NCI-H226 (cell line): ENCODE measurements around the gene LLCFC1.
"Not testable (repeated sequence)": the region's sequence is repeated elsewhere in the genome, so short reads cannot be mapped to it uniquely, and the experiment has no call there.

Experiments
- DNase-seq: peaks from one replicate; pipeline ENCODE4 v3.0.0-alpha.2; 2015

The LLCFC1 gene

DNA sequence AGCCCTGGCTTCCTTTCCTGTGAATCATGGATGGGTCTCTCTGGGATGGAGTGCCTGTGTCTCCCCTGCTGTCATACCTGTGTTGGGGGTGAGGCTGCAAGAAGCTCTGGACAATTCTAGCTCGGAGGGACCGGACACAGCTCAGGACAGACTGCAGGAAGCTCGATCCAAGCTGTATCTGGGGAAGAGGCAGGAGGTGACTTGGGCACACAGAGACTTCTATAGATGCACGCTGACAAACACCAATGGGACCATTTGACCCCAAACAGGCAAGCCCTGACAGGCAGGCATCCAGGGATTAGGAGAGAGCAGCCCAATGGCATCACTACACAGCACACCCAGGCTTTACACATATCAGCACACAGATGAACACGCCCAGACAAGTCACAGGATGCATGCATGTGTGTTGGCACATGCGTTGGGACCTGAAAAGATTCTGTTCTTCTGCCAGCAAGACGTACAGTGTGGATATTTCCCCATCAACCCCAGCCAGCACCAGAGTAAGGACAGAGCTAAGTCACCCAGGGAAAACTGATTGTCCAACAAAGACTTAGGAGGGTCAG is 4.5 kb downstream of the LLCFC1 start:
- no peak for DNase-seq

DNA sequence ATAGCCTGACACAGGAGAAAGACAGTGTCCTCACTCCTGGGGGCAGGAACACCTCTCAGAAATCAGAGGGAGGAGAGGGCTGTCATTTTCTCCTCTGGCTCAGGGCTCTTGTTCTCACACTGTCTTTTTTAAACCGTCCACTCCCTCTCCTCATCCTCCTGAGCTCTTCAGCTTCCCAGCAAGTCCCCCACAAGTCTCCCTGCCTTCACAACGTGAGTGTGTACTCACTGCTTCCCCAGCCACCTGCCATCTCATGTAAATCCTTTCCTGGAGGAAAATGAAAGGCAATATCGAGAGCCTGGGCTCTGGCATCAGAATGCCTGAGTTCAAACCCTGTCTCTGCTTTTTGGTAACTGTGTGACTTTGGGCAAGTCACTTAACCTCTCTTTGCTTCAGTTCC is 5.7 kb downstream of the LLCFC1 start:
- DNase-seq, result no peak

DNA sequence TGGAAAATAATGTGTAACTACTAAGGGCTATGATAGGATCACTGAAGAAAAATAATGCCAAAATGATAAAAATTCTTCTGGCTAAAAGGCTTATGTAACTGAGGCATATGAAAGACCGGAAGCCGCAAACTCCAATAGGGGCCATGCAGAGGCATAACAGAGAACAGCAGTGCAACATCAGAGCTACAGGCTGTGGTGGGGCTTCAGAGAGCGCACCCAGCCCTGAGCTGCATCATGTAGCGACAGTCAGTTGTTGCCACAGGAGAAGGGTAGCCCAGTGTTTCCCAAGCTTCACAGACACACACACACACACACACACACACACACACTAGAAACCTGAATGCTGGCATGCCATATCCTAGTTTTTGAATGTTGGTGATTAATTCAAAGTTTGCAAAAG is 9.3 kb downstream of the LLCFC1 start:
- no peak for DNase-seq

DNA sequence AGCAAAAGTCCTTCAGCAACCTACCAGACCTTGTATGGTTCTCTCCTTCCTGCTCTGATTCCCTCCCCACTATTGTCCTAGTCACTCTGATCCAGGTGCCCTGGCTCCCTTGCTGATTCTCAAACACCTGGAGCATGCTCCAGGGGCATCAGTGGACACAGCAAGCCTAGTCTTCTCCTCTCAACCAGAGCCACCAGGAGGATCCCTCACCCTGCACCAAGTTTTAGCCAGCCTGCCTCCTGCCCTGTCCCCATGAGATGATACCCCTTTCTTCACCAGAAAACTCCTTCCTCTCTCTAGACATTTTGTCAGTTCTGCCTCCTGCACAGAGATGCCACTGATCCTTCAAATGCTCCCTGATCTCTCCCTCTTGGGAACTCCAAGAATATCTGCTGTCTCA is 11.0 kb downstream of the LLCFC1 start:
- DNase-seq, result no peak

DNA sequence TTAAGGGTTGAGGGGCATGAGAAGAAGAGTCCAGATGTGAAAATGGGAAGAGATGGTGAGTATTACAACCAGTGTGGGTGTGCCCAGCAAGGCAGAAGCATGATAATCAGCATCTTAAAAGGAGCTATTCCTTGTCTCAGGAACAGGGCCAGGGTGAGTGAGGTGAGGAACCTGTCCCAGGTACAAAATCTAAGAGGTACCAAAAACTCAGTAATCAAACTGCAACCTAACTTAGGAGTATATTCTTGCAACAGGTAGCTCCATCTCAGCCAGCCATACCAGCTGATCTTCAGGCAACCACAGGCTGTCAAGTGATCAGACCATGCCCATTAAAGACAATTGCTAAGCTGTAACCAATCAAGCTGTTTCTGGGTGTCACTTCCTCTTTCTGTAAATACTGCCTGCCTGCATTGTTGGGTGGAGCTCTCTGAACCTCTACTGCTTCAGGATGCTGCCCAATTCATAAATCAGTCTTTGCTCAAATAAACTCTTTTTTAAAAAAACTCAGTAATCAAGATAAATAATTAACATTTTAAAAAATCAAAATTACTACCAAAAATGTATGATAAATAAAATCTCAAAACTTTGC is 15.5 kb downstream of the LLCFC1 start:
- DNase-seq, result no peak

DNA sequence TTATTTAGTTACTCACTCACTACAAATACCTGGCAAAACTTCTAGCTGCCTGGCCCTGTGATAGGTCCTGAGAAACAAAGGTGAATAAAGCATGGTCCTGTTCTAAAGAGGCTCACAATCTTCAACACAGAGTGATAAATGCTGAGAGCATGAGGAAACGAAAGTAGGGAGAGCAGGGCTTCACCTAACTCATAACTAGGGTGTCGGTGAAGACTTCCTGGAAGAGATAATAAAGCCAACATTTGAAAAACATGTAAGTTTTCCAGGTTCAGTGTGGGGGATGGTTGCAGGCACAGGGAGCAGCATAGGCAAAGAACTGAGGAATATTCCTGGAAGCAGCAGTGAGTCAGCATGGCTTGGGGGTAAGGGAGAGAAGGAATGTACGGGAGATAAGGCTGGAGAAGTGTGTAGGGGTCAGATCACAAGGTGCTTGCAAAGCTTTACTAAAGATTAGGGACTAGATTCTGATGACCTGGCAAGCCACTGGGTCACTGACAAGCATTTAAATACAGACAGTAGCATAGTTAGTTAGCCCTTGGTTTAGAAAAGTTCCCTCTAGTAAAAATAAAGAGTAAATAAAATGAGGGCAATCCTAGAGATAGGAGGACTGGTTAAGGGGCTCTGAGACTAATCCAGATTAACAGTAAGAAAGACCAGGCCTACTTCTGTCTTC is 17.8 kb downstream of the LLCFC1 start:
- DNase-seq, result peak; percentile 96

DNA sequence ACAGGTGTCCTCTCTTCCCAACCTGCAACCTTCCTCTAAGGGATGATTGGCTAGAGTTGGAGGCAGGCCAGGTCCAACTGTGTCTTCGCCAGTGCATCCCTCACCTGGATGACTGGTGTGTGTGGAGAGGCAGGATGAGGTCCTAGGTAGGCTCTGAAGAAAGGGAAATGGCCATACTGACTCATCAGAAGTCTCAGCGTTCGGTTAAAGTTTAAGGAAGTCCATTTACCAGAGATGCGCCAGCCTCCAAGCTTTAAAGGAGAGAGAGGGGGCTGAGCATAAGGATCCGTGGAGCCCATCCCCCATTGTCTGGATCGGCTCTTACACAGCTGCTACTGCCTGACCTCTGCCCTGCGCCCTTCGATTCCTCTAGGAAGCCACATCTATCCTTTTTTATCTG is 18.4 kb downstream of the LLCFC1 start:
- DNase-seq, result peak; percentile 5

DNA sequence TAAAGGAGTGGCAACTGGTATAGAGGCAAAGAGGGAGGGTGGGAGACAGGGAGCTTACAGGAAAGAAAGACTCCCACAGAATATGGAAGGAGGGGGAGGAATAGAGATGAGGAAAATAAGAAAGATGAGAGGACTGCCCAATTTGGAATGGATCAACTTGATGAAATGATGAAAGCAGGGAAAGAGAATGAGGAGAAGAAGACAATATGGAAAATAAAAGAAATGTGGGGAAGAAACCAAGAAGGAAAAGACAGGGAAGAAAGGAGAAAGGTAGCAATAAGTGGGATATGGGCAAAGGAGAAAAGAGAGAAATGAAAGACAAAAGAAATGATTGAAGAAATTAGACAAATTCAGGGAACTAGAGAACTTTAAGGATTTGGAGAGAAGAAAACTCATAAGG is 19.9 kb downstream of the LLCFC1 start:
- no peak for DNase-seq

DNA sequence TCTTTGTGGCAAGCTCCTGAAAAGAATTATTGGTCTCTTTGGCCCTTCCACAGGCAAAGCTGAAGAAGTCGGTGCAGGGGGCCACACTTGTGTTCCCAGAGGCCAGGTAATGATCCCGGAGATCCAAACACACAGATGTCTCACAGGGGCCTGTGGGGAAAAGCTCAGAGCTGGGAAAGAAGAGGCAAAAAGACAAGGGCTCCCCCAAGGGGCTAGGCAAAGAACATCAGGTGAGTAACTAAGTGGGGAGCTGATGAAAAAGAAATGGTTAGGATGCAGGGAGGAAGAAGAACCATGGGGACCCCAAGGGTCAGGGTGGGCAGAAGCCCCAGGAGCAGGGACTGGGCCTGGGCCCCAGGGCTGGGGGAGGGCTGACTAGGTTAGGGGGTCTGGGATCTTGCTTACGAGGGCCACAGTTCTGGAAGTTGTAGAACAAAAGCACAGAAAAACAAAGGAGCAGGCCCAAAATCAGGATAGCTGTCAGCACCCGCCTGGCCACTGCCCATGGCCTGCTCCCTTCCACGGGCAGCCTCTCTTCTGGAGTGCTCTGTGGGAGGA is 21.8 kb downstream of the LLCFC1 start:
- no peak for DNase-seq

DNA sequence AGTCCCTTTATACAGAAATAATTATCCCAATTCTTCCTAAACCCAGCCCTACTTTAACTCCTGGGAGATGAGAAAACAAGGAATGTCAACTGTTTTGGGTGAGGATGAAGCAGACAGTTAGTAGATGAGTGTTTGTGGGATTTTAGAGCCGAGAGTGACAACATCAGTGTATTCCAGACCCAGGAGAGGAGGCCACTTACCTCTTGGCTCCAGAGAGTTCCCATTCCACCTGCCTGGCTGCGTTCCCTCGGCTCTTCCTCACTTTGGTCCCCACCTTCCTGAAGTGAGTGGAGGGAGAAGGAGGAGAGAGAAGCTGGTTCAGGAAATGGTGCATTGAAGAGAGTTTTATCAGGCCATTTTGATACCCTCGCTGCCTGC is 22.3 kb downstream of the LLCFC1 start:
- no peak for DNase-seq

DNA sequence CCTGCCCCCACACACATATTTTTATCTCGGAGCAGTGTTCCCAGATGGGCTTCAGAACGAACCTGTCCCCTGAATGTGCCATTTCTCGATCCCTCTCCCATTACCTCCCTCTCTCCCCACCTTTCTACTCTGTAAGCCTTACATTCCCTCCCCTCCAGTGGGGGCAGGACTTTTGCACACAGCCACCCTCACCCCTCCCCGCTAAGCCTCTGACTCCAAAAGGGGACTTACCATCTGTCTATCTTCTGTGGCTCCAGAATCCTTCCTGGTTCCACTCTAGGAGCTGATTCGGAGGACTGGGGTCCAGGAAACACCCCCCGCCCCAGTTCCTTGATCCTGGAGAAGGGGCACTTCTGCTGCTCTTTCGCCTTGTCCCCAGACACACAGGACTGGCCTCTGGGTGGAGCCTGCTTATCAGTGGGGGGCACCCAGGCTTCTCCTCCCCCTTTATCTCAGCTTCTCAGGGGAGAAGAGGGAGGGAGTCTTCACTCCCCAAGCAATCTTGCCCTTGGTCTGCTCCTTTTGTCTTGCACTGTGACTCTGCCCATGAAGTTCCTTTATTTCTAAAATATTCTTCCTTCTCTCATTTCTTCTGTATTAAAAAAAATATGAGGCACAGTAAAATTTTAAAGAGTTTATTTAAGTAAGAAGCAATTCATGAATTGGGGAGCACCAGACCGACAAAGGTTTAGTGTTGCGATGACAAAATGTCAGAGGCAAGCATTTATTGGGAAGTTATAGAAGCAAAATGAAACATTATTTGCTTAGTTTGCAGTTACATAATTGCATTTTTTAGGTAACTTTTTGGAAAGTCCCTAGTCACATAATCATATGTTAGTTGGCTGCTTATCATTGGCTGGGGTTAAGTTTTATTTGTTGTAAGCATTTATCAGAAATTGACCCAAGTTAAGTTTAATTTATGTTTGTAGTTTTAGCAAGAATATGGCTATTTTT is 23.0 kb downstream of the LLCFC1 start, which contains the start of gene KEL:
Gene KEL (minus strand): TSS at position 391 of the 954 bp plus-strand sequence. CDS start 157 bp downstream, at position 234.
- no peak for DNase-seq

DNA sequence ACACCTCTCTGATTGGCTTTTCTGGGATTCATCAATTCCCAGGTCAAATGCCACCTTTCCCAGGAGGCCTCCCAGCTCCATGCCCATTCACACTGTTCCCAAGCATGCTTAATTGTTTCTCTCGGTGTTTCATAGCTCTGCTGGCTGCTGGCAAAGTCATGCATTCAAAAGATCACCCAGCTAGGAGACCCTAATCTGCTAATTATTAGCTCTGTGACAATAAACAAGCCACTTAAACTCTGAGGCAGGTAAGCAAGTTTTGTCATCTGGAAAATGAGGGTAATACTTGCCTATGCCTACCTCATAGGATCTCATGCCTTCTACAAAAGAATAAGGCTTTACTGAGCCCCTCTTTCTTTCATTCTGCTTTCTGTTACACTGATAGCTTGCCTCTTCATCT is 23.7 kb downstream of the LLCFC1 start:
- no peak for DNase-seq

DNA sequence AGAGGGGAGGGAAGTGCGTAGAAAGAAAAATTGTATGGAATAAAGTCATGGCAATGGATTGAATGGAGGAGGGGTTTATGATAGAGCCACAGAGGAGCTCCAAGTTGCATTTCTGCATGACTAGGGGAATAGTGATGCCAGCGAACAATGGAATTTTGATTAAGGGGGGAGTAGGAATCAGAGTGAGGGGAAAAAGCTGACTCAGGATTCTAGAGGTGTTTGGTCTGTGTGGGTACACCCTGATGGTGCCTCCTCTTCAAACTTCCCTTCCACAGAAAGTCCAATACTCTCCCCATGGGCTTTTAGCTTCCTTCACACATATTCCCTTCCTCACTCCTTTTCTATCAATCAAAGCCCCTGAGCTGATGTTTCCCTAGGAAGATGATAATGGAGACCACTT is 24.7 kb downstream of the LLCFC1 start:
- no peak for DNase-seq

DNA sequence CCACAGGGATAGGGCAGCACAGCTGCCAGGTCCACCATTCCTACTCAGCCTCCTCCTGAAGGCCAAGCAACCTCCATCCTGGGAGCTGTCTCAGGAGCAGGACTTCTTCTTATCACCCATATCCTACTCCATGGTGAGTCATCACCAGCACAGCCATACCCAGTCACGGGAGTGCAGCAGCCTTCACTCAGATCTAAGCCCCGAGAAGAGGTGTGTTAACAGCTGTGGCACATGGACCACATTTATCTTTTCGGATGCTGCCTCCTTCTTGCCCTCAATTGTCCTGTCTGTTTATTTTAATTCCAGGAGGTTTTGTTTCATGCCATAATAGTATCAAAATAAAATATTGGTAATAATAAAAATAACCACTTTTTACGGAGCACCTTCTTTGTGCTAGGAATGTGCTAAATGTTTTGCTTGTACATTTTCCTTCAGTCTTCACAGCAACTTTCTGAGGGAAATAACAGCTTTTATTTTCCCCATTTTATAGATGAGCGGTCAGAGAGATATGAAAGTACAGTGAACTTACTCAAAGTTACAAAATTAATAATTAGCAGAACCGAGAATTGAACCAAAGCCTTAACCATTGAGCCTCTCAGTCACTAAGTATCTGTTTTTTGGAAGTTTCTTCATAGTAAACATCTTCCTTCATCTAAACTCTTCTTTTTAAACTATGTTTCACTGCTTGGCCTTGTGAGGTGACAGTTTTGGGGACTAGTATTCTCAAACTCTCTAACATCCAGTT is 25.4 kb downstream of the LLCFC1 start:
- DNase-seq, result peak; percentile 37

DNA sequence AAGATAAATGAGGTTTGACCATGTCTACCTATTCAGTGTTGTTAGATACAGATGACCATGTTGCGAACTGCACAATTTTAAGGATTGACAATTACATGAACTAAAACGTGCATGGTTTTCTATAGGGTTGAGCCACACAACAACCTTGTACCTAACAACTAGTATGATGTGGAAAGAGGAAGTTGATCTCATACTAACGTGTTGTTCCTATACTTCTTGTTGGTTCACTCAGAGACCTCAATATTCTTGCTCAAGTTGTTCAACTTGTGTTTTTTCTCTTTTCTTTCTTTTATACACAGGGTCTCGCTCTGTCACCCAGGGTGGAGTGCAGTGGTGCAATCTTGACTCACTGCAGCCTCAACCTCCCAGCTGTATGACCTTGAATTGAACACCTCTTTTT is 28.9 kb downstream of the LLCFC1 start:
- DNase-seq, result no peak

DNA sequence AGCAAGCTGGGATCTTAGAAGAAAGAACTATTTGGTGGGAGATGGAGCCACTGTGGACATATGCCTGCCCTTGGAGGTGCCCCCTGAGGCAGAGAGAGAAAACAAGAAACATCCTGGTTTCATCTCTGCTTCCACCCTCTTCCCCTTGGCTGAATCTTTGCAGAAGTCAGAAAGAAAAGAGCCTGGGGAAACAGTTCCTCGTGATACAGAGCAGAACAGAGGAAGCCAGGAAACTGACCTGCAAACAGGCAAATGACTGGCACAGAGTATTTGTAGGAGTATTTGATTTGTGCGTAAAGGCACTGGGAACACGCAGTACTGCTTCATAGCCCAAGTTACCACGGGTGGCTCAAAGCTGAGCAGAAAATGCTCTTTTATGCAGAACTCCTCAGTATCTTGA is 29.9 kb downstream of the LLCFC1 start:
- no peak for DNase-seq

DNA sequence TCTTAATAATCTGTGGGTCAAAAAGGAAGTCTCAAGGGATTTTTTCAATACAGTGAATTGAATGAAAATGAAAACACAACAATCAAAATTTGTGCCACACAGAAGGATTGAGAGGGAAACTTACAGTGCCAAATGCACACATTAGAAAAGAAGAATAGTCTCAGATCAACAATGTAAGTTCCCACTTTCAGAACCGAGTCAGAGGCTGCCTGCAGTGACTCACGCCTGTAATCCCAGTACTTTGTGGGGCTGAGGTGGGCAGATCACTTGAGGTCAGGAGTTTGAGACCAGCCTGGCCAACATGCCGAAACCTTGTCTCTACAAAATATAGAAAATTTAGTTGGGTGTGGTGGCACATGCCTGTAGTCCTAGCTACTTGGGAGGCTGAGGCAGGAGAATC is 35.3 kb downstream of the LLCFC1 start:
- DNase-seq, result no peak

DNA sequence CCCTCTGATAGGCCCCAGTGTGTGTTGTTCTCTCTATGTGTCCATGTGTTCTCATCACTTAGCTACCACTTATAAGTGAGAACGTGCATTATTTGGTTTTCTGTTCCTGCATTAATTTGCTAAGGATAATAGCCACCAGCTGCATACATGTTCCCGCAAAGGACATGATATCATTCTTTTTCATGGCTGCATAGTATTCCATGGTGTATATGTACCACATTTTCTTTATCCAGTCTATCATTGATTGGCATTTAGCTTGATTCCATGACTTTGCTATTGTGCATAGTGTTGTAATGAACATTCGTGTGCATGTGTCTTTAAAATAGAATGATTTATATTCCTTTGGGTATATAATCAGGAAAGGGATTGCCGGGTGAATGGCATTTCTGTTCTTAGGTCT is 39.1 kb downstream of the LLCFC1 start:
- not testable (repeated sequence) for DNase-seq

DNA sequence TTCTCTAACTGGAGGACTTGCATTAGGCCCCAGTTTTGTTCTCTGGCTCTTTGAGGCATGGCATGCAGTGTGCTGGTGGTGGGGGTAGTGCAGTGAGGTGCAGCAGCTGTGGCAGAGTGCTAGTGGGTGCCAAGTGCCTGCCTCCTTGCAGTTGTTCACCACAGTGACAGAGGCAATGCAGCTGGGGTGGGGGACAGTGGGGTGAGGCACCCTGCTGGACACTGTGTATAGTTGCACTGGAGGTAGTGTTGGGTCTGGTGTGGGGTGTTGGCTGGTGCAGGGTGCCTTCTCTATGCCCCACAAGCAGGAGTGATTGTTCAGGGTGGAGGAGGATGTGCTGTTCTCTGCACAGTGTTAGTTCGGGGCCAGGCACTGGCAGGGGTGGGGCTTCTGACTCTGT is 44.5 kb downstream of the LLCFC1 start:
- DNase-seq, result no peak

DNA sequence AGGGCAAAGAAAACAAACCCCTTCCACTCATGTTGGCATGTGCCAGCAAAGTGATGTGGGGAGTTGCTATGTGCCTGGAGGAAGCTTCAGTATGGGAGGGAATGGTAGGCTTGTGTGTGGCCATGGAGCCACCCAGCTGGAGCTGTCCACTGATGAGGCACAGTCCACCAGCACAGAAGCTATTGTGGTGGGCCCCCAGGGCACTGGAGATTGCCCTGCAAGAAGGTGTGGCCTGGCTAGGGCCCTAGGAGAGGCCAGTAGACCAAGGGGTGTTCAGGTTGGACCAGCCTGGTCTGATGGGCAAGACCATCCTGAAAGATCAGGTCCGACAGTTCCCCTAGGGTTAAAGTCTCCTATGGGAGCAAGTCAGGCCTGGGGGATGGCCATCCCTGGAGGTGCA is 45.0 kb downstream of the LLCFC1 start:
- DNase-seq, result no peak
